Lower leg skin (tissue), 3 donors: Measurements from ENCODE around the gene PRSS38.

Experiments
- POLR2A ChIP-seq, 2 donors: fragments of 450-650 bp; IDR thresholded peaks; one replicate each; pipeline ENCODE4 v1.6.1; 2016 to 2017; ENCODE audit warnings: antibody characterized with exemption in 2 of 2, mild to moderate bottlenecking in 1 of 2, moderate library complexity in 1 of 2
- TF ChIP-seq, protein P1 (sequence below), 3 donors: fragments of 450-650 bp; IDR thresholded peaks; one replicate each; pipeline ENCODE4 v1.5.1; 2016; ENCODE audit warnings: antibody characterized with exemption in 3 of 3, mild to moderate bottlenecking in 3 of 3, moderate library complexity in 2 of 3

DNA sequence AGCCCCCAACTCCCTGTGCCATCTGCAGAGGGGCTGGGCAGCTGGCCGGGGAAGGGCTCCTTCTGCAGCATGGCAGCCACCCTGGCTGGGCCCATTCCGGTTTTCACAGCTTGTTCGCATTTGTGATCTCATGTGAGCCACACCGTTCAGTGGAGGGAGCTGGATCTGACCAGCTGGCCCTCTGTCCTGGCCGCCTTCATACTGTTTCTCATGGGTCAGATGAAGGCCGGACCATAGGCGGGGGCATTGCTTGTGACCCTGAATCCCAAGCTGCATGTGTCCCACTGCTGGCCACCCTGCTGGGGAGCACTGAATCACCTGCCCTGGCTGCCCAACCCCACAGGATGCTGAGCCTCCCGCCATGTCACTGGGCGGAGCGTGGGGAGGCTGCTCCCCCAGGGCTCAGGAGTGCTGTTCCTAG, 36.4 kb upstream of the PRSS38 start:
- TF ChIP-seq, protein P1, sequence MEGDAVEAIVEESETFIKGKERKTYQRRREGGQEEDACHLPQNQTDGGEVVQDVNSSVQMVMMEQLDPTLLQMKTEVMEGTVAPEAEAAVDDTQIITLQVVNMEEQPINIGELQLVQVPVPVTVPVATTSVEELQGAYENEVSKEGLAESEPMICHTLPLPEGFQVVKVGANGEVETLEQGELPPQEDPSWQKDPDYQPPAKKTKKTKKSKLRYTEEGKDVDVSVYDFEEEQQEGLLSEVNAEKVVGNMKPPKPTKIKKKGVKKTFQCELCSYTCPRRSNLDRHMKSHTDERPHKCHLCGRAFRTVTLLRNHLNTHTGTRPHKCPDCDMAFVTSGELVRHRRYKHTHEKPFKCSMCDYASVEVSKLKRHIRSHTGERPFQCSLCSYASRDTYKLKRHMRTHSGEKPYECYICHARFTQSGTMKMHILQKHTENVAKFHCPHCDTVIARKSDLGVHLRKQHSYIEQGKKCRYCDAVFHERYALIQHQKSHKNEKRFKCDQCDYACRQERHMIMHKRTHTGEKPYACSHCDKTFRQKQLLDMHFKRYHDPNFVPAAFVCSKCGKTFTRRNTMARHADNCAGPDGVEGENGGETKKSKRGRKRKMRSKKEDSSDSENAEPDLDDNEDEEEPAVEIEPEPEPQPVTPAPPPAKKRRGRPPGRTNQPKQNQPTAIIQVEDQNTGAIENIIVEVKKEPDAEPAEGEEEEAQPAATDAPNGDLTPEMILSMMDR (IDR thresholded peaks at IDR 0.05) = no peak
- TF ChIP-seq POLR2A (IDR thresholded peaks at IDR 0.05) = no peak
